CD4-positive, alpha-beta memory T cell (primary cell): Measurements from ENCODE around the gene RILPL1. TPM values are rescaled to one million over a fixed set of nuclear protein-coding genes. Genes with fewer than 3 reads are reported as not detected.

Experiments used
- CTCF ChIA-PET: fragments of 350-600 bp; sonication (Branson Sonifier 250); formaldehyde crosslinking; loops from one replicate; lab custom pipeline; 2021; ENCODE audit warnings: inconsistent platforms; ENCODE audit not compliant: partially characterized antibody; lab: Charles Lee
- POLR2A ChIA-PET: fragments of 350-600 bp; sonication (Branson Sonifier 250); formaldehyde crosslinking; loops from one replicate; lab custom pipeline; 2021; ENCODE audit not compliant: partially characterized antibody; lab: Charles Lee
- DNase-seq, 5 donors: peaks; one replicate each; pipeline versions ENCODE4 v3.0.0 to v3.0.0-alpha.2; 2020 to 2022; ENCODE audit warnings: mixed read lengths in 1 of 5
- H3K27ac ChIP-seq: one replicate; pipeline ENCODE4 v1.7.0; 2013; ENCODE audit warnings: low read depth, low read length
- H3K27me3 ChIP-seq: 2 replicates; pipeline ENCODE4 v1.7.0; 2013; ENCODE audit warnings: mild to moderate bottlenecking, low read length, moderate library complexity; ENCODE audit not compliant: insufficient read depth
- H3K36me3 ChIP-seq: 2 replicates; pipeline ENCODE4 v1.7.0; 2013; ENCODE audit warnings: mild to moderate bottlenecking, low read length, moderate library complexity; ENCODE audit not compliant: insufficient read depth
- H3K4me1 ChIP-seq: 2 replicates; pipeline ENCODE4 v1.7.0; 2013; ENCODE audit warnings: mild to moderate bottlenecking, low read length, moderate library complexity; ENCODE audit not compliant: insufficient read depth
- H3K4me3 ChIP-seq, 2 donors: one replicate each; pipeline ENCODE4 v1.7.0; 2013; ENCODE audit warnings: low read length in 2 of 2, mild to moderate bottlenecking in 1 of 2
- H3K9me3 ChIP-seq, 2 donors: one replicate each; pipeline ENCODE4 v1.7.0; 2013; ENCODE audit warnings: low read length in 2 of 2, control low read depth in 1 of 2; ENCODE audit not compliant: control insufficient read depth in 1 of 2
- H3K27ac Mint-ChIP-seq, 7 donors: one replicate each; pipeline ENCODE4 v1.8.0; 2020 to 2021; ENCODE audit warnings: mixed read lengths in 7 of 7, mild to moderate bottlenecking in 6 of 7, inconsistent platforms in 3 of 7, moderate library complexity in 3 of 7
- H3K27me3 Mint-ChIP-seq, 2 donors: one replicate each; pipeline ENCODE4 v1.8.0; 2020 to 2021; ENCODE audit warnings: mixed read lengths in 2 of 2
- H3K36me3 Mint-ChIP-seq, 2 donors: one replicate each; pipeline ENCODE4 v1.8.0; 2020 to 2021; ENCODE audit warnings: mixed read lengths in 2 of 2, inconsistent platforms in 1 of 2, mild to moderate bottlenecking in 1 of 2
- H3K4me1 Mint-ChIP-seq, 4 donors: one replicate each; pipeline ENCODE4 v1.8.0; 2020 to 2021; ENCODE audit warnings: mixed read lengths in 4 of 4, mild to moderate bottlenecking in 1 of 4
- H3K4me3 Mint-ChIP-seq, 8 donors: one replicate each; pipeline ENCODE4 v1.8.0; 2020 to 2021; ENCODE audit warnings: mixed read lengths in 8 of 8, mild to moderate bottlenecking in 7 of 8, moderate library complexity in 6 of 8, inconsistent platforms in 3 of 8
- H3K9me3 Mint-ChIP-seq, 8 donors: one replicate each; pipeline ENCODE4 v1.8.0; 2020 to 2021; ENCODE audit warnings: mixed read lengths in 8 of 8, mild to moderate bottlenecking in 5 of 8, inconsistent platforms in 3 of 8, moderate library complexity in 1 of 8
- intact Hi-C: fragments of 100-400 bp; cut with micrococcal nuclease; formaldehyde crosslinking; loops from one replicate; pipeline ENCODE4 v1.15.1; 2023
- polyA plus RNA-seq, 2 donors: library from polyadenylated mRNA; unstranded; fragments of 300-500 nt; fragmentation: Illumina TruSeq; gene quantifications; one replicate each; pipeline ENCODE4 v1.2.3, GENCODE V29; 2021
- total RNA-seq, 2 experiments: library from RNA; stranded (reverse); gene quantifications; one replicate each; pipeline ENCODE4 v1.2.3, GENCODE V29; 2021

Gene RILPL1
- total and polyA plus RNA-seq, 4 experiments from 2014 or later = 0.54 to 8.5 (median 8.1) TPM; not detected in 1

DNA sequence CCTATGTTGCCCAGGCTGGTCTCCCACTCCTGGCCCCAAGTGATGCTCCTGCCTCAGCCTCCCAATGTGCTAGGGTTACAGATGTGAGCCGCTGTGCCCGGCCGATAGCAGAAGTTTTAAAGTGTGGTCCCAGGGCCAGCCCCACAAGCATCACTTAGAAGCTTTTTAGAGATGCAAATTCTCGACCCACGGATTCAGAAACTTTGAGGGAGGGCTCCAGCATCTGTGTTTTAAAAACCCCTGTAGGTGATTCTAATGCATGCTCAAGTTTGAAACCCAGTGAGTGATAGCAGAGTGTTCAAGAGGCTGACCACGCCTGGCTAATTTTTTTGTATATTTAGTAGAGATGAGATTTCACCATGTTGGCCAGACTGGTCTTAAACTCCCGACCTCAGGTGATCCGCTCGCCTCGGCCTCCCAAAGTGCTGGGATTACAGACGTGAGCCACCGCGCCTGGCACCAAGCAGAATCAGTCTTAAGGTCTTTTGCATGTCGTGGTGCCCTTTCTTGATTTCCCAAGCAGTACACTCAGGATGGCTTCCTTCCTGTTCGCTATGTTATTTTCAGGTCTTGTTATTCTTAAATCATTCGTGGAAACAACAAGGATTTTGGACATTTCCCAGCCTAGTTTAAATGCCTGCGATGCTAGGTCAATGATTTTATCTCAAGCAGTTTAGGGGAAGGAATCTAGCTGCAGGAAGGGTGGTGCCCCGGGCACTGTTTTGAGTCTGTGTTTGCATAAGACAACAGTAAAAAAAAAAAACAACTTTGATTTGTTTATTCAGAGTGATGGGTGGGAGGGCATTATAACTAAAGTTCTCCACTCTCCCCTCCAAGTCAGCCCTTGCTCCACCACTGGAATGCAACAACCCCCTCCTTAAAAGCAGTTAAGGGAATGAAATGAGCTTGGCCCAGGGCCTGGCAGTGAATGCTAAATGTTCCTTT, 87.9 kb downstream of the RILPL1 start:
- Mint-ChIP-seq H3K4me3 (peak overlapping the region; percentile 63 to 75 (median 72)), H3K27me3 (no peaks in the 10 kb centered on the region), H3K27ac (peak overlapping the region; percentile 77 to 95 (median 86)), H3K4me1 (peaks cover 20 to 42% (median 34%) of the 10 kb centered on the region in 4 donors), H3K36me3 (no peaks in the 10 kb centered on the region), H3K9me3 (no peaks in the 10 kb centered on the region)
- intact Hi-C loops = no loop called here
- CTCF ChIA-PET = no interaction called here
- H3K4me3 ChIP-seq = no peak overlapping the region
- POLR2A ChIA-PET = interaction anchor here (0.7 to 8.7 kb wide), 3 partner anchors 10 to 152 kb away, joined by 3 to 141 read pairs (median 132); partner anchors contain the start of genes RILPL2 and SNRNP35
- no peaks in the 10 kb centered on the region for H3K36me3 ChIP-seq
- H3K27me3 ChIP-seq = no peaks in the 10 kb centered on the region
- no peak for DNase-seq
- H3K27ac ChIP-seq = peak overlapping the region; percentile 18
- H3K4me1 ChIP-seq = peaks cover 38% of the 10 kb centered on the region
- H3K9me3 ChIP-seq = no peaks in the 10 kb centered on the region

DNA sequence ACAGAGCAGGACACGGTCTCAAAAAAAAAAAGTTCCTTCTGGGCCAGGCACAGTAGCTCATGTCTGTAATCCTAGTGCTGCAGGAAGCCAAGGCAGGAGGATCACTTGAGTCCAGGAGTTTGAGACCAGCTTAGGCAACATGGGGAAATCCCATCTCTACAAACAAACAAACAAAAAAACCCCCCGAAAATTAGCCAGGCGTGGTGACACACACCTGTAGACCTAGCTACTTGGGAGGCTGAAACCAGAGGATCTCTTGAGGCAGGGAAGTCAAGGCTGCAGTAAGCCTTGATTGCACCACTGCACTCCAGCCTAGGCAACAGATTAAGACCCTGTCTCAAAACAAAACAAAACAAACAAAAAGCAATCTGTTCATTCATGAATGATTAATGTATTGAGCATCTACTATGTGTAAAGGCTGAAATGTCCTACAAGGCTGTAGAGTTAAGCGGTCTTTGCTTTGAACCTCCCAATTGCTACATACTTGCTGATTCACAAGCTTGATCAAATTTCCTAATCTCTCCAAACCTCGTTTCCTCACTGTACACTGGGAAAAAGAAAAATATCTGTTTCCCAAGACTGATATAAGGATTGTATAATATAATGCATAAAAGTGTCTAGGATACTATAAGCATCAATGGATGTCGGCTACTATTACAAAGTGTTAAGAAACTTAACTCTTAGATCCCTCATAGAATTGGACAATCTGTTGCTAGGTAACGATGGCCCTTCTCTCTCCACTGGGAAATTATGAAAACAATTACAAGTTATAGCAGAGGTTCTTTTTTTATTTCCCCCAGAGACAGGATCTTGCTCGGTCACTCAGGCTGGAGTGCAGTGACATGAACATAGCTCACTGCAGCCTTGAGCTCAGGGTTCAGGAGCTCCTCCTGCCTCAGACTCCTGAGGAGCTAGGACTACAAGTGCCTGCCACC, 89.2 kb downstream of the RILPL1 start:
- no peaks in the 10 kb centered on the region for H3K27me3 Mint-ChIP-seq
- DNase-seq = no peak
- no peaks in the 10 kb centered on the region for H3K36me3 ChIP-seq
- no peaks in the 10 kb centered on the region for H3K9me3 ChIP-seq
- peaks cover 17 to 38% (median 29%) of the 10 kb centered on the region in 4 donors for H3K4me1 Mint-ChIP-seq
- no peaks in the 10 kb centered on the region for H3K36me3 Mint-ChIP-seq
- ChIA-PET CTCF (no interaction called here), POLR2A (interaction anchor here (8.5 to 8.7 kb wide), 2 partner anchors 8 to 14 kb away, joined by 132 to 141 read pairs; partner anchors contain the start of genes RILPL2 and SNRNP35)
- H3K4me3 ChIP-seq = no peak overlapping the region
- no peak overlapping the region for H3K27ac ChIP-seq
- H3K4me1 ChIP-seq = peaks cover 35% of the 10 kb centered on the region
- H3K27ac Mint-ChIP-seq = peak overlapping the region in 2 of 7 donors; percentile 41 to 74
- no peak overlapping the region for H3K4me3 Mint-ChIP-seq
- no peaks in the 10 kb centered on the region for H3K9me3 Mint-ChIP-seq
- intact Hi-C loops = no loop called here
- no peaks in the 10 kb centered on the region for H3K27me3 ChIP-seq

DNA sequence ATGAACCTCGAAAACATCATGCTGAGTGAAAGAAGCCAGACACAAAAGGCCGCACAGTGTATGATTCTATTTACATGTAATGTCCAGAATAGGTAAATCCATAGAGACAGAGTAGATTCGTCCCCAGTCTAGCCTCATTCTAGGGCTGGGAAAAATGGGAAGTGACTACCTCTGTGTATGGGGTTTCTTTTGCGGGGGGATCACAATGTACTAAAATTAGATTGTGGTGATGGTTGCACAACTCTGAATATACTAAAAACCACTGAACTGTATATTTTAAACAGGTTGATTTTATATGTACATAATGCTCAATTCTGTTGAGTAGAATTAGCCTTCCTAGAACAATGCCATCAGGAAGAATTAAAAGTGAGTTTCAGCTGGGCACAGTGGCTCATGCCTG, 90.7 kb downstream of the RILPL1 start:
- no peak for DNase-seq
- H3K27me3 Mint-ChIP-seq = no peaks in the 10 kb centered on the region
- Histone ChIP-seq H3K4me1 (peaks cover 25% of the 10 kb centered on the region), H3K4me3 (no peak overlapping the region), H3K9me3 (no peaks in the 10 kb centered on the region), H3K36me3 (no peaks in the 10 kb centered on the region), H3K27ac (no peak overlapping the region), H3K27me3 (no peaks in the 10 kb centered on the region)
- POLR2A ChIA-PET = interaction anchor here (0.9 to 8.5 kb wide), 2 partner anchors 16 to 55 kb away, joined by 4 to 132 read pairs; partner anchors contain the start of gene SNRNP35
- CTCF ChIA-PET = interaction anchor here (1.1 kb wide), 1 partner anchor 77 kb away, joined by 4 read pairs; no protein-coding TSS in a partner anchor
- H3K4me1 Mint-ChIP-seq = peaks cover 9 to 28% (median 20%) of the 10 kb centered on the region in 4 donors
- H3K9me3 Mint-ChIP-seq = no peaks in the 10 kb centered on the region
- H3K4me3 Mint-ChIP-seq = peak overlapping the region in 1 of 8 donors; percentile 8
- no peak overlapping the region for H3K27ac Mint-ChIP-seq
- H3K36me3 Mint-ChIP-seq = no peaks in the 10 kb centered on the region
- intact Hi-C loops = no loop called here

DNA sequence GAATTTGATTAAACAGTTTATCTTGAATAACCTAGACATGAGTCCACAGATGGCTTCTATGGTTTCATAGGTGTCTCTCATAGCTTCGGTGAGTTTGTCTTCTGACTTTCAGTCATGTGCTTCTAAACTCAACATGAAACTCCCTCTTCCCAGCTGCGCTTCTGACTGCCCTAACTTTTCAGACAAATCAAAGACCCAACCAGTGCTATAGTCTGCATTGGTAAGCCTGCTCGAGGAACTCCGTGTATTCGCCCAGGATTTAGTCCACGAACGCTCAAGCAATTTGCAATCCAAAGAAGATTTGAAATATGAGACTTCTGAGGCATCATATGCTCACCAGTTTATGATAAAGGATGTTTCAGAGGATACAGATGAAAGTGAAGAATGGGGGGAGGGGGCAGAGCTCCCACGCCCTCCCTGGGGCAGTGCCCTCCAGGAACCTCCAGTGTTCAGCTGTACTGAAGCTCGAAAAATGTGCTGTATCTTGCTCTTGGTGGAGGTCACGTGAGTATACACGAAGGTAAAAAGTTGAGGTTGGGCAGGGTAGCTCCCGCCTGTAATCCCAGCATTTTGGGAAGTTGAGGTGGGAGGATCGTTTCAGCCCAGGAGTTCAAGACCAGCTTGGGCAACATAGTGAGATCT, 91.9 kb downstream of the RILPL1 start:
- Mint-ChIP-seq H3K36me3 (peaks cover 0 to 4% of the 10 kb centered on the region in 2 donors), H3K4me1 (peaks cover 12 to 38% (median 22%) of the 10 kb centered on the region in 4 donors), H3K27ac (peak overlapping the region in 3 of 7 donors; percentile 14 to 61 (median 30)), H3K27me3 (no peaks in the 10 kb centered on the region), H3K9me3 (no peaks in the 10 kb centered on the region), H3K4me3 (no peak overlapping the region)
- H3K36me3 ChIP-seq = no peaks in the 10 kb centered on the region
- ChIA-PET POLR2A (interaction anchor here (8.5 kb wide), 1 partner anchor 17 kb away, joined by 132 read pairs; the partner anchor contains the start of gene SNRNP35), CTCF (interaction anchor here (1.0 to 1.8 kb wide), 3 partner anchors 15 to 96 kb away, joined by 3 to 4 read pairs (median 3); no protein-coding TSS in a partner anchor)
- H3K4me3 ChIP-seq = no peak overlapping the region
- intact Hi-C loops = no loop called here
- DNase-seq = no peak
- H3K4me1 ChIP-seq = peaks cover 27% of the 10 kb centered on the region
- no peaks in the 10 kb centered on the region for H3K27me3 ChIP-seq
- H3K27ac ChIP-seq = no peak overlapping the region
- H3K9me3 ChIP-seq = no peaks in the 10 kb centered on the region

DNA sequence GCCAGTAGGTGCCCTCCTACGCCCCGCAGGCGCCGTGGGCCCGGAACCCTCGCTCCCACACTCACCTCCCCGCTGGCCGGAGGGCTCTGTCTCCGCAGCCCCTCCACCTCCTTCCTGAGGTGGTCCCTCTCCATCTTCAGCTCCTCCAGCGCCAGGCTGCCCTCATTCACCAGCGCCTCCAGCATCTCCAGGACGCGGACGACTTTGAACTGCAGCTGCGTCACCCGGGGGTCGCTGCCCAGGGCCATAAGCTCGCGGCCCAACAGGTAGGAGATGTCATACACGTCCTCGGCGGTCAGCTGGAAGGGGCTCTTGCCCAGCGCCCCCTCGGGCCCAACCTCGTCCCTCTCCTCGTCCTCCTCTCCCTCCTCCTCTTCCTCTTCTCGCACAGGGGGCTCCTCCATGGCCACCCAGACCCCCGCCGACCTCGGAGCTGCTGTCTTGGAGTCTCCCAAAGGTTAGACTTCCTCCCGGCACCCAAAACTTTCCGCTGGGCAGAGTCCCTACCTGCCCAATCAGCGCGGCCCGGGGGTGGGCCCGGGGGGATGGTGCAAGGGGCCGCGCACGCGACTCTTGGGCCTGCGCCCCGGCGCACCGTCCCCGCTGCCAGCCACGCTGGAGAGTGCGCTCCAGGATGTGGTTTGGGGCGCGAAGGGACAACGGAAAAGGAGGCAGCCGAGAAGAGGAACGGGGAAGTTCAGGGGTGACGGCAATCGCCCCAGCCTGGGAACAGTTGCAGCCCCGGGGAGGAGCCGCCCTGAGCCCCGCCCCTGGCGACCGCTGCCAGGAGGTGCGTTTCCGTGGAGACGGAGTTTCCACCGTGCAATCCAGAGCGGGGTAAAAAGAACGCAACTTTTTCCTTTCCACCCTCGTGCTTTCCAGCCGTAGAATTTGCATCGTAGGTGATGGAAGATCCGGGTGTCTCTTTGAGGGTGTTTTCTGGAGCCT, 97.2 kb downstream of the RILPL1 start, which contains the start of gene RILPL2:
Gene RILPL2 (minus strand): TSS at position 668 of the 948 bp plus-strand sequence. CDS start 264 bp downstream, at position 404.
- no peaks in the 10 kb centered on the region for H3K9me3 Mint-ChIP-seq
- peak within 1 kb of the TSS; percentile 93 to 97 (median 95) for H3K4me3 Mint-ChIP-seq
- intact Hi-C loops = loop anchor here (1.0 to 2.0 kb wide), 5 partner anchors 12 to 148 kb away; partner anchors contain the start of genes SBNO1, SNRNP35 and TMED2

More for the DNA sequence above, 97.2 kb downstream of the RILPL1 start, which contains the start of gene RILPL2:
- H3K9me3 ChIP-seq = no peaks in the 10 kb centered on the region
- peak within 1 kb of the TSS; percentile 98 for H3K27ac ChIP-seq
- peak within 1 kb of the TSS; percentile 88 to 99 (median 96) for H3K27ac Mint-ChIP-seq
- CTCF ChIA-PET = interaction anchor here (0.8 to 2.9 kb wide), 8 partner anchors 9 to 147 kb away, joined by 3 to 10 read pairs (median 4); partner anchors contain the start of gene SNRNP35
- peak; percentile 92 to 97 (median 94) for DNase-seq
- peaks cover under 1 to 22% of the 10 kb centered on the region in 2 donors for H3K36me3 Mint-ChIP-seq
- POLR2A ChIA-PET = interaction anchor here (0.8 to 10.1 kb wide), 12 partner anchors 9 to 462 kb away, joined by 3 to 141 read pairs (median 6); partner anchors contain the start of genes KMT5A and SNRNP35
- no peaks in the 10 kb centered on the region for H3K27me3 Mint-ChIP-seq
- peaks cover 52% of the 10 kb centered on the region for H3K4me1 ChIP-seq
- no peaks in the 10 kb centered on the region for H3K36me3 ChIP-seq
- H3K4me1 Mint-ChIP-seq = peaks cover 23 to 63% (median 42%) of the 10 kb centered on the region in 4 donors
- peak within 1 kb of the TSS; percentile 79 to 95 for H3K4me3 ChIP-seq
- no peaks in the 10 kb centered on the region for H3K27me3 ChIP-seq
